Esophagus squamous epithelium (tissue), 4 donors: Measurements from ENCODE around the gene SLC25A44.
A peak's percentile ranks its signal among the peaks of the same experiment; 100 is the strongest.

Experiments
- CTCF ChIP-seq, 6 experiments: fragments of 450-650 bp in 4 of 6; fragments of 200-600 bp in 2 of 6; sonication (generic) in 2 of 6; IDR thresholded peaks; one replicate each; pipeline ENCODE4 v1.5.1; 2016 to 2019; ENCODE audit warnings: antibody characterized with exemption in 6 of 6, mild to moderate bottlenecking in 4 of 6, moderate library complexity in 4 of 6
- POLR2A ChIP-seq, 4 donors: fragments of 450-650 bp; IDR thresholded peaks; one replicate each; pipeline ENCODE4 v1.6.1; 2017; ENCODE audit warnings: antibody characterized with exemption in 4 of 4, mild to moderate bottlenecking in 4 of 4, moderate library complexity in 3 of 4

GRCh38 chr1:156154317-156154749, 39.6 kb upstream of the SLC25A44 start:
- TF ChIP-seq POLR2A (IDR thresholded peaks at IDR 0.05) (peak in 1 of 4 donors; percentile 28), CTCF (IDR thresholded peaks at IDR 0.05) (no peak)
